ENCODE results near the gene CDHR5.

The CDHR5 gene

DNA sequence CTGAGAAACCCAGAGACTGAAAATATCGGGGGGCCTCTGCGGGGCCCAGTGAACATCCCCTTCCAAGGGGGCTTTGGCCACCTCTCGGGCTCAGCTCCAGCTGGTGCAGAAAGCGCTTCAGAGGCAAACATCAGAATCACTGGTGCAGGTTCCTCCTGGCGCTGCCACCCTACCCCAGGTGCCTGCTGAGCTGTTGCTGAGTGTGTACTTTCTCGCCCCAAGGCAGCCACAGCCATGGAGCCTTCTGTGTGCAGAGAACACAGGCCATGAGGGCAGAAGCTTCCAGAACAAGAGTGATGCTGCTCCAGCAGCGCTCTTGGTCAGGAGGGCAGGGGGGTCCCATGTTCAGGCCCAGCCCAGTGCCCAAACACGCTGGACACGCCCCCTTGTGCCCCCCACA is 18.6 kb upstream of the CDHR5 start:
- H4K20me1 ChIP-seq (ENCODE audit: control insufficient read depth, insufficient read depth, low read depth, low read length), result no peaks in the 10 kb centered on the region
- H3F3A ChIP-seq (ENCODE audit: control insufficient read depth, insufficient read depth), result no peaks in the 10 kb centered on the region
- no peaks in the 10 kb centered on the region for H3K4me1 ChIP-seq (ENCODE audit: control insufficient read depth, low read length)
- no peaks in the 10 kb centered on the region for H3K9me3 ChIP-seq (ENCODE audit: control insufficient read depth, insufficient read depth, low read length)
- no peaks in the 10 kb centered on the region for H3K36me3 ChIP-seq (ENCODE audit: control insufficient read depth, low read length)
- no peak overlapping the region for H3K4me3 ChIP-seq (ENCODE audit: low read length)
- TF ChIP-seq, protein P1, sequence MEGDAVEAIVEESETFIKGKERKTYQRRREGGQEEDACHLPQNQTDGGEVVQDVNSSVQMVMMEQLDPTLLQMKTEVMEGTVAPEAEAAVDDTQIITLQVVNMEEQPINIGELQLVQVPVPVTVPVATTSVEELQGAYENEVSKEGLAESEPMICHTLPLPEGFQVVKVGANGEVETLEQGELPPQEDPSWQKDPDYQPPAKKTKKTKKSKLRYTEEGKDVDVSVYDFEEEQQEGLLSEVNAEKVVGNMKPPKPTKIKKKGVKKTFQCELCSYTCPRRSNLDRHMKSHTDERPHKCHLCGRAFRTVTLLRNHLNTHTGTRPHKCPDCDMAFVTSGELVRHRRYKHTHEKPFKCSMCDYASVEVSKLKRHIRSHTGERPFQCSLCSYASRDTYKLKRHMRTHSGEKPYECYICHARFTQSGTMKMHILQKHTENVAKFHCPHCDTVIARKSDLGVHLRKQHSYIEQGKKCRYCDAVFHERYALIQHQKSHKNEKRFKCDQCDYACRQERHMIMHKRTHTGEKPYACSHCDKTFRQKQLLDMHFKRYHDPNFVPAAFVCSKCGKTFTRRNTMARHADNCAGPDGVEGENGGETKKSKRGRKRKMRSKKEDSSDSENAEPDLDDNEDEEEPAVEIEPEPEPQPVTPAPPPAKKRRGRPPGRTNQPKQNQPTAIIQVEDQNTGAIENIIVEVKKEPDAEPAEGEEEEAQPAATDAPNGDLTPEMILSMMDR (IDR thresholded peaks at IDR 0.05; ENCODE audit: low read depth, low read length, poor library complexity, severe bottlenecking), result no peak
- TF ChIP-seq EZH2phosphoT487 (IDR thresholded peaks at IDR 0.05; ENCODE audit: borderline replicate concordance, low read length), result no peak
- no peak overlapping the region for H3K4me2 ChIP-seq (ENCODE audit: low read length)
- H3K27ac ChIP-seq (ENCODE audit: low read depth, low read length), result no peak overlapping the region
- no peaks in the 10 kb centered on the region for H3K9me2 ChIP-seq (replicated peaks; ENCODE audit: control insufficient read depth, low read length)
- H3K27me3 ChIP-seq (ENCODE audit: control insufficient read depth, low read length), result no peaks in the 10 kb centered on the region
- no peaks in the 10 kb centered on the region for H3K79me2 ChIP-seq (ENCODE audit: control insufficient read depth, low read length)

DNA sequence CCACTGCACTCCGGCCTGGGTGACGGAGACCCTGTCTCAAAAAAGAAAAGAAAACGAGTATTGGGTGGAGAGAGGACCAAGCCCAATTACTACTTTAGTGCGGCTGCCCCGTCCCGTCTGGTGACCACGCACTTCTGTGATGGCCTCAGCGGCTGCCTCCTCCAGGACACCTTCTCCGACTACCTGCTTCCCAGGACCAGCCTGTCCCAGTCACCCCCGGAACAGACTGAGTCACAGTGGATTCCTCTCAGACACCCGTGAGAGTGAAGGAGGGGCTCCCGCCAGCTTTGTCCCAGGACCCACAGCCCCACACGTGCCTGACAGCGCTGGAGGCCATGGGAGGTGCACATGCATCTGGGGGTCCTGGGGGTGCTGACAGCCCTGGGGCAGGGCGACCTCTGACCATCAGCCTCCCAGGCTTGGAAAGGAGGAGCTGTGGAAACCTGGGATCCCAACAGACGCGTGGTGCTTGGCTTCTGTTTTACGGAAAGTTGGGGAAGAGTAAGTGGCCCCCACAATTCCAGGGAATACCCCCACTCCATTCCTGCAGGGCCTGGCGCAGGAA is 17.1 kb upstream of the CDHR5 start:
- H3K27ac ChIP-seq (ENCODE audit: low read depth, low read length), result no peak overlapping the region

DNA sequence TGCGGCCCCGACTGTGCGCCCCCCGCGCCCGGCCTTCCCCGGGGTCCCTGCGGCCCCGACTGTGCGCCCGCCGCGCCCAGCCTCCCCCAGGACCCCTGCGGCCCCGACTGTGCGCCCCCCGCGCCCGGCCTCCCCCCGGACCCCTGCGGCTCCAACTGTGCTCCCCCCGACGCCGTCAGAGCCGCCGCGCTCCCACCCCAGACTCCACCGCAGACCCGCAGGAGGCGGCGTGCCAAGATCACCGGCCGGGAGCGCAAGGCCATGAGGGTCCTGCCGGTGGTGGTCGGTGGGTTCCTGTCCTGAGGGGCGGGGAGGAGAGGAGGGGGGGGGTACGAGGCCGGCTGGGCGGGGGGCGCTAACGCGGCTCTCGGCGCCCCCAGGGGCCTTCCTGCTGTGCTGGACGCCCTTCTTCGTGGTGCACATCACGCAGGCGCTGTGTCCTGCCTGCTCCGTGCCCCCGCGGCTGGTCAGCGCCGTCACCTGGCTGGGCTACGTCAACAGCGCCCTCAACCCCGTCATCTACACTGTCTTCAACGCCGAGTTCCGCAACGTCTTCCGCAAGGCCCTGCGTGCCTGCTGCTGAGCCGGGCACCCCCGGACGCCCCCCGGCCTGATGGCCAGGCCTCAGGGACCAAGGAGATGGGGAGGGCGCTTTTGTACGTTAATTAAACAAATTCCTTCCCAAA is 15.4 kb upstream of the CDHR5 start:
- H3K27me3 ChIP-seq (ENCODE audit: control insufficient read depth, low read length), result no peaks in the 10 kb centered on the region
- H3K4me2 ChIP-seq (ENCODE audit: low read length), result no peak overlapping the region
- no peaks in the 10 kb centered on the region for H4K20me1 ChIP-seq (ENCODE audit: control insufficient read depth, insufficient read depth, low read depth, low read length)
- H3K9me2 ChIP-seq (replicated peaks; ENCODE audit: control insufficient read depth, low read length), result no peaks in the 10 kb centered on the region
- TF ChIP-seq, protein P1 (IDR thresholded peaks at IDR 0.05; ENCODE audit: low read depth, low read length, poor library complexity, severe bottlenecking), result no peak
- no peak for TF ChIP-seq EZH2phosphoT487 (IDR thresholded peaks at IDR 0.05; ENCODE audit: borderline replicate concordance, low read length)
- no peaks in the 10 kb centered on the region for H3F3A ChIP-seq (ENCODE audit: control insufficient read depth, insufficient read depth)
- H3K9me3 ChIP-seq (ENCODE audit: control insufficient read depth, insufficient read depth, low read length), result no peaks in the 10 kb centered on the region
- no peaks in the 10 kb centered on the region for H3K4me1 ChIP-seq (ENCODE audit: control insufficient read depth, low read length)
- no peaks in the 10 kb centered on the region for H3K36me3 ChIP-seq (ENCODE audit: control insufficient read depth, low read length)
- no peak overlapping the region for H3K4me3 ChIP-seq (ENCODE audit: low read length)
- H3K27ac ChIP-seq (ENCODE audit: low read depth, low read length), result no peak overlapping the region
- no peaks in the 10 kb centered on the region for H3K79me2 ChIP-seq (ENCODE audit: control insufficient read depth, low read length)

More for the DNA sequence above, 17.1 kb upstream of the CDHR5 start:
- H3K4me2 ChIP-seq (ENCODE audit: low read length), result no peak overlapping the region
- no peaks in the 10 kb centered on the region for H3K4me1 ChIP-seq (ENCODE audit: control insufficient read depth, low read length)
- H3K9me2 ChIP-seq (replicated peaks; ENCODE audit: control insufficient read depth, low read length), result no peaks in the 10 kb centered on the region
- no peaks in the 10 kb centered on the region for H4K20me1 ChIP-seq (ENCODE audit: control insufficient read depth, insufficient read depth, low read depth, low read length)
- H3K27me3 ChIP-seq (ENCODE audit: control insufficient read depth, low read length), result no peaks in the 10 kb centered on the region
- no peaks in the 10 kb centered on the region for H3K9me3 ChIP-seq (ENCODE audit: control insufficient read depth, insufficient read depth, low read length)
- no peaks in the 10 kb centered on the region for H3K36me3 ChIP-seq (ENCODE audit: control insufficient read depth, low read length)
- H3K4me3 ChIP-seq (ENCODE audit: low read length), result no peak overlapping the region
- no peaks in the 10 kb centered on the region for H3F3A ChIP-seq (ENCODE audit: control insufficient read depth, insufficient read depth)
- no peaks in the 10 kb centered on the region for H3K79me2 ChIP-seq (ENCODE audit: control insufficient read depth, low read length)
- TF ChIP-seq, protein P1 (IDR thresholded peaks at IDR 0.05; ENCODE audit: low read depth, low read length, poor library complexity, severe bottlenecking), result no peak
- TF ChIP-seq EZH2phosphoT487 (IDR thresholded peaks at IDR 0.05; ENCODE audit: borderline replicate concordance, low read length), result no peak
